DOHH2 (cell line): ENCODE data around the gene OLFM3.

Source experiments
- CTCF ChIP-seq: fragments of 200-600 bp; sonication (generic); IDR thresholded peaks from one replicate; pipeline ENCODE4 v1.5.1; 2014; ENCODE audit warnings: antibody characterized with exemption, mild to moderate bottlenecking, low read depth, low read length; ENCODE audit not compliant: poor library complexity, severe bottlenecking
- EZH2phosphoT487 ChIP-seq: fragments of 200-600 bp; sonication (generic); IDR thresholded peaks from 2 replicates; pipeline ENCODE4 v1.6.1; 2017; ENCODE audit warnings: borderline replicate concordance, mild to moderate bottlenecking, antibody characterized with exemption, low read length, moderate library complexity, mixed read lengths

- TF ChIP-seq CTCF, result no peak
- no peak for TF ChIP-seq EZH2phosphoT487
Observed at GRCh38 chr1:101957771-101958170, 39.0 kb downstream of the OLFM3 start.
